B cell (primary cell): ENCODE measurements around the gene AP1G1. TPM values are rescaled to one million over a fixed set of nuclear protein-coding genes. Genes with fewer than 3 reads are reported as not detected.

Experiments
- ATAC-seq: fragments of 200-7000 bp; cut with Tn5 transposase; one replicate; pipeline ENCODE4 v1.10.0; 2021; ENCODE audit warnings: low read depth, mild to moderate bottlenecking, moderate number of reproducible peaks, moderate library complexity
- CTCF ChIA-PET: fragments of 350-600 bp; sonication (Branson Sonifier 250); formaldehyde crosslinking; loops from one replicate; lab custom pipeline; 2021; ENCODE audit warnings: antibody characterized with exemption, inconsistent platforms; lab: Charles Lee
- POLR2A ChIA-PET: fragments of 350-600 bp; sonication (Branson Sonifier 250); formaldehyde crosslinking; loops from one replicate; lab custom pipeline; 2021; ENCODE audit warnings: antibody characterized with exemption; lab: Charles Lee
- DNase-seq: peaks from one replicate; pipeline ENCODE4 v3.0.0; 2013
- H2AFZ ChIP-seq: 2 replicates; pipeline ENCODE4 v1.6.1; 2012; ENCODE audit warnings: mild to moderate bottlenecking, low read depth, low read length; ENCODE audit not compliant: insufficient read depth, poor library complexity, severe bottlenecking
- H3K27ac ChIP-seq, 2 donors: 1 replicate in 1 of 2; 2 replicates in 1 of 2; pipeline ENCODE4 v1.5.1; 2012 to 2013; ENCODE audit warnings: low read length in 2 of 2, mild to moderate bottlenecking in 2 of 2, moderate library complexity in 1 of 2
- H3K27me3 ChIP-seq, 4 experiments: fragments of 200-600 bp in 1 of 4; sonication (generic) in 1 of 4; replicated peaks in 1 of 4; 1 replicate in 2 of 4; 2 replicates in 2 of 4; pipeline versions ENCODE4 v1.6.1 to v1.7.0; 2013 to 2016; ENCODE audit warnings: low read length in 3 of 4, mild to moderate bottlenecking in 2 of 4, mixed read lengths in 1 of 4, moderate library complexity in 1 of 4; ENCODE audit not compliant: insufficient read depth in 4 of 4, control insufficient read depth in 3 of 4; ENCODE audit errors: control extremely low read depth in 1 of 4
- H3K36me3 ChIP-seq, 2 experiments: replicated peaks in 1 of 2; 1 replicate in 1 of 2; 2 replicates in 1 of 2; pipeline versions ENCODE4 v1.6.1 to v1.7.1; 2013; ENCODE audit warnings: low read length in 1 of 2; ENCODE audit not compliant: insufficient read depth in 2 of 2, control insufficient read depth in 1 of 2; ENCODE audit errors: control extremely low read depth in 1 of 2, extremely low read depth in 1 of 2
- H3K4me1 ChIP-seq, 2 donors: fragments of 200-600 bp in 1 of 2; sonication (generic) in 1 of 2; 1 replicate in 1 of 2; 2 replicates in 1 of 2; pipeline versions ENCODE4 v1.5.1 to v1.6.1; 2013 to 2017; ENCODE audit warnings: low read length in 2 of 2; ENCODE audit not compliant: control insufficient read depth in 2 of 2, insufficient read depth in 2 of 2
- H3K4me2 ChIP-seq: replicated peaks from 2 replicates; pipeline ENCODE3; 2012; ENCODE audit warnings: mild to moderate bottlenecking, low read depth, low read length; ENCODE audit not compliant: poor library complexity, severe bottlenecking
- H3K4me3 ChIP-seq, 5 experiments: fragments of 200-600 bp in 1 of 5; sonication (generic) in 1 of 5; 1 replicate in 3 of 5; 2 replicates in 2 of 5; pipeline versions ENCODE4 v1.5.1 to v1.7.0; 2011 to 2016; ENCODE audit warnings: low read length in 4 of 5, mild to moderate bottlenecking in 4 of 5, low read depth in 2 of 5, control low read depth in 1 of 5, moderate library complexity in 1 of 5; ENCODE audit not compliant: insufficient read depth in 1 of 5; ENCODE audit errors: control extremely low read depth in 1 of 5, extremely low read depth in 1 of 5
- H3K79me2 ChIP-seq: fragments of 200-600 bp; sonication (generic); one replicate; pipeline ENCODE4 v1.6.0; 2016; ENCODE audit warnings: low read length; ENCODE audit not compliant: control insufficient read depth, insufficient read depth
- H3K9ac ChIP-seq: fragments of 200-600 bp; sonication (generic); 2 replicates; pipeline ENCODE4 v1.6.1; 2017; ENCODE audit warnings: mild to moderate bottlenecking, low read length, moderate library complexity
- H3K9me3 ChIP-seq, 3 donors: one replicate each; pipeline versions ENCODE4 v1.6.1 to v1.7.1; 2013; ENCODE audit warnings: low read length in 2 of 3; ENCODE audit not compliant: control insufficient read depth in 2 of 3, insufficient read depth in 1 of 3; ENCODE audit errors: control extremely low read depth in 1 of 3
- H4K20me1 ChIP-seq: 2 replicates; pipeline ENCODE4 v1.6.0; 2012; ENCODE audit warnings: mild to moderate bottlenecking, low read length; ENCODE audit not compliant: insufficient read depth, control insufficient read depth, poor library complexity, severe bottlenecking
- H3K27ac Mint-ChIP-seq: one replicate; pipeline ENCODE4 v1.8.0; 2021; ENCODE audit warnings: mixed read lengths
- H3K27me3 Mint-ChIP-seq: one replicate; pipeline ENCODE4 v1.8.0; 2021; ENCODE audit warnings: mixed read lengths
- H3K4me1 Mint-ChIP-seq: one replicate; pipeline ENCODE4 v1.8.0; 2021; ENCODE audit warnings: mixed read lengths
- H3K4me3 Mint-ChIP-seq: one replicate; pipeline ENCODE4 v1.8.0; 2021; ENCODE audit warnings: mixed read lengths
- H3K9me3 Mint-ChIP-seq: one replicate; pipeline ENCODE4 v1.8.0; 2022; ENCODE audit warnings: mixed read lengths; ENCODE audit not compliant: insufficient read depth
- EZH2 ChIP-seq: IDR thresholded peaks from 2 replicates; pipeline ENCODE4 v1.6.1; 2012; ENCODE audit warnings: borderline replicate concordance, low read depth, mild to moderate bottlenecking, moderate library complexity, low read length; ENCODE audit not compliant: insufficient read depth, poor library complexity, severe bottlenecking
- WGBS: methylation state at CpG from one replicate; pipeline ENCODE4 v1.1.5; 2013; ENCODE audit warnings: missing lambda C conversion rate; ENCODE audit not compliant: insufficient coverage; 5-methylcytosine and 5-hydroxymethylcytosine counted together
- intact Hi-C: fragments of 100-400 bp; cut with micrococcal nuclease; formaldehyde crosslinking; loops from one replicate; pipeline ENCODE4 v1.10.0; 2022
- polyA plus RNA-seq: library from polyadenylated mRNA; depleted of rRNA; stranded (reverse); fragments of >200 nt; gene quantifications from 2 replicates; pipeline ENCODE4 v1.2.3, GENCODE V29; 2012
- total RNA-seq, 2 donors: library from RNA; stranded (reverse); fragments of 120-200 nt in 1 of 2; gene quantifications; 1 replicate in 1 of 2; 2 replicates in 1 of 2; pipeline versions ENCODE4 v1.2.3 to v1.2.4, GENCODE V29; 2013 to 2022
- TF ChIP-seq, protein P1 (sequence below): fragments of 200-600 bp; IDR thresholded peaks from one replicate; pipeline ENCODE4 v1.8.0; 2022; ENCODE audit warnings: antibody characterized with exemption, mild to moderate bottlenecking

The AP1G1 gene
- total and polyA plus RNA-seq, 2 donors (not counting 1 experiment from before 2014, with no cell fraction given): 43.8 to 142 TPM

DNA sequence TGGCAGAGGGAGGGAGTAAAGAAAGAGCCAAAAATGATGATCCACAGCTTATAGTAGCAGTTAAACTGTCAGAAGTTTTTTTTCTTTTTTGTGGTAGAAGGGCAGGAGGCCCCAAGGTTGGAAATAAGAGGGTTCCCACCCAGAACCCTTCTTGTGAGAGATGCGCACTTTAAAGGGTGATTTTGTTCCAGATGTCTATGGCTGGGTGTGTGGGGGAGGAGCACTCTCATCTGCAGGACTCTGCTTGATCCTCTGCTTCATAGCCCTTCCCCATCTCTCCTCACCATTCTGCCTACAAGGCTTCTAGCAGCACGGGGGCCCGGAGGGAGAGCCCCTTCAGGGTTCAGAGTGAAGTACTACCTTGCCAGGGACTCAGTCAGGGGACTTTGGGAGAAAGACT, 43.5 kb upstream of the AP1G1 start:
- Mint-ChIP-seq H3K4me3 (no peak overlapping the region), H3K9me3 (no peaks in the 10 kb centered on the region), H3K27me3 (no peaks in the 10 kb centered on the region), H3K27ac (peak overlapping the region; percentile 90), H3K4me1 (peaks cover 63% of the 10 kb centered on the region)
- no peak overlapping the region for H3K4me3 ChIP-seq
- H3K9ac ChIP-seq: no peak overlapping the region
- DNase-seq: no peak
- H2AFZ ChIP-seq: no peak overlapping the region
- H3K9me3 ChIP-seq: no peaks in the 10 kb centered on the region
- peak overlapping the region in 1 of 2 donors; percentile 81 for H3K27ac ChIP-seq
- peaks cover 78% of the 10 kb centered on the region for H3K79me2 ChIP-seq
- ATAC-seq: no peak
- TF ChIP-seq, protein P1, sequence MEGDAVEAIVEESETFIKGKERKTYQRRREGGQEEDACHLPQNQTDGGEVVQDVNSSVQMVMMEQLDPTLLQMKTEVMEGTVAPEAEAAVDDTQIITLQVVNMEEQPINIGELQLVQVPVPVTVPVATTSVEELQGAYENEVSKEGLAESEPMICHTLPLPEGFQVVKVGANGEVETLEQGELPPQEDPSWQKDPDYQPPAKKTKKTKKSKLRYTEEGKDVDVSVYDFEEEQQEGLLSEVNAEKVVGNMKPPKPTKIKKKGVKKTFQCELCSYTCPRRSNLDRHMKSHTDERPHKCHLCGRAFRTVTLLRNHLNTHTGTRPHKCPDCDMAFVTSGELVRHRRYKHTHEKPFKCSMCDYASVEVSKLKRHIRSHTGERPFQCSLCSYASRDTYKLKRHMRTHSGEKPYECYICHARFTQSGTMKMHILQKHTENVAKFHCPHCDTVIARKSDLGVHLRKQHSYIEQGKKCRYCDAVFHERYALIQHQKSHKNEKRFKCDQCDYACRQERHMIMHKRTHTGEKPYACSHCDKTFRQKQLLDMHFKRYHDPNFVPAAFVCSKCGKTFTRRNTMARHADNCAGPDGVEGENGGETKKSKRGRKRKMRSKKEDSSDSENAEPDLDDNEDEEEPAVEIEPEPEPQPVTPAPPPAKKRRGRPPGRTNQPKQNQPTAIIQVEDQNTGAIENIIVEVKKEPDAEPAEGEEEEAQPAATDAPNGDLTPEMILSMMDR: no peak
- no peak for TF ChIP-seq EZH2
- H4K20me1 ChIP-seq: peaks cover 6% of the 10 kb centered on the region
- ChIA-PET CTCF (interaction anchor here (0.7 to 1.5 kb wide), 4 partner anchors 21 to 43 kb away, joined by 3 to 4 read pairs (median 3); partner anchors contain the start of genes AP1G1 and ZNF821), POLR2A (no interaction called here)
- intact Hi-C loops: no loop called here
- peaks cover 0 to 49% of the 10 kb centered on the region in 2 experiments for H3K36me3 ChIP-seq
- H3K4me1 ChIP-seq: peaks cover 24 to 31% of the 10 kb centered on the region in 2 donors
- H3K27me3 ChIP-seq: no peaks in the 10 kb centered on the region
- WGBS: no CpG with 5 or more reads among the region's 3 CpGs
- no peak overlapping the region for H3K4me2 ChIP-seq

DNA sequence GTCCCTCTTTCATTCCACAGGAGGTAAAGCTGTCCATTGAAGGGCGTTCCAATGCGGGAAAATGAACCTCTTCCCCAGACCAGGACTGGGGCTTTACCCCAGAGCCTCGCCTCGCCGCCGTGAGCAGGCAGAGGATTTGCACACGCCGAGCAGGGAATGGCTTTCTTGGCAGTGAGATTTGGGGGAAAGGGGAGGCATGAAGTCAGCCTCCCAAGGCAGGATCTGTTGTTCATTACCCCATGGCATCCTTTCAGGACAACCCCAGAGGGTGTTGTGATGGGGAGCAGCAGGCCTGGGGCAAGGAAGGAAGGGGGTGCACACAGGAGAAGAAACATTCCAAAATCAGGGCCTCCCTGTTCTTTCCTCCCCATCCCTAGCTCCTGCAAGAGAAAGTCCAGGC, 43.1 kb upstream of the AP1G1 start:
- TF ChIP-seq, protein P1: no peak
- no peak for TF ChIP-seq EZH2
- no peak overlapping the region for H3K4me2 ChIP-seq
- H3K9me3 ChIP-seq: no peaks in the 10 kb centered on the region
- H3K36me3 ChIP-seq: peaks cover 0 to 49% of the 10 kb centered on the region in 2 experiments
- H2AFZ ChIP-seq: no peak overlapping the region
- intact Hi-C loops: no loop called here
- H3K79me2 ChIP-seq: peaks cover 82% of the 10 kb centered on the region
- peaks cover 6% of the 10 kb centered on the region for H4K20me1 ChIP-seq
- H3K27ac ChIP-seq: peak overlapping the region in 1 of 2 donors; percentile 81
- DNase-seq: no peak
- H3K9ac ChIP-seq: no peak overlapping the region
- H3K4me3 Mint-ChIP-seq: no peak overlapping the region
- H3K4me3 ChIP-seq: no peak overlapping the region
- ATAC-seq: no peak
- H3K4me1 ChIP-seq: peaks cover 28 to 36% of the 10 kb centered on the region in 2 donors
- no peaks in the 10 kb centered on the region for H3K9me3 Mint-ChIP-seq
- H3K27ac Mint-ChIP-seq: peak overlapping the region; percentile 90
- H3K27me3 Mint-ChIP-seq: no peaks in the 10 kb centered on the region
- no peaks in the 10 kb centered on the region for H3K27me3 ChIP-seq
- peaks cover 66% of the 10 kb centered on the region for H3K4me1 Mint-ChIP-seq
- POLR2A ChIA-PET: no interaction called here
- 98% methylated on average over 7 of the region's 8 CpGs for WGBS
- CTCF ChIA-PET: interaction anchor here (1.5 kb wide), 1 partner anchor 43 kb away, joined by 4 read pairs; the partner anchor contains the start of gene AP1G1
